Endodermal cell (in vitro differentiated cells): ENCODE results near the gene TMEM204. TPM values are rescaled to one million over a fixed set of nuclear protein-coding genes. Genes with fewer than 3 reads are reported as not detected.

Source experiments
- DNase-seq: peaks from one replicate; pipeline ENCODE4 v3.0.0-alpha.2; 2017
- H3K27ac ChIP-seq: 2 replicates; pipeline ENCODE4 v1.5.1; 2013; ENCODE audit warnings: mild to moderate bottlenecking, low read depth, low read length, moderate library complexity
- H3K27me3 ChIP-seq: 2 replicates; pipeline ENCODE4 v1.6.1; 2013; ENCODE audit warnings: mild to moderate bottlenecking, low read length, moderate library complexity; ENCODE audit not compliant: insufficient read depth, control insufficient read depth, poor library complexity, severe bottlenecking
- H3K36me3 ChIP-seq: 2 replicates; pipeline ENCODE4 v1.7.0; 2013; ENCODE audit warnings: mild to moderate bottlenecking, low read length, moderate library complexity; ENCODE audit not compliant: control insufficient read depth, insufficient read depth
- H3K4me1 ChIP-seq: one replicate; pipeline ENCODE4 v1.7.0; 2013; ENCODE audit warnings: low read length; ENCODE audit not compliant: control insufficient read depth, insufficient read depth
- H3K4me3 ChIP-seq: 2 replicates; pipeline ENCODE4 v1.5.1; 2013; ENCODE audit warnings: mild to moderate bottlenecking, low read length, moderate library complexity
- H3K9ac ChIP-seq: 2 replicates; pipeline ENCODE4 v1.6.1; 2013; ENCODE audit warnings: mild to moderate bottlenecking, low read length, moderate library complexity; ENCODE audit not compliant: poor library complexity, severe bottlenecking; ENCODE audit errors: extremely low read depth
- H3K9me3 ChIP-seq: 2 replicates; pipeline ENCODE4 v1.6.1; 2013; ENCODE audit warnings: mild to moderate bottlenecking, low read length, moderate library complexity; ENCODE audit not compliant: control insufficient read depth
- H3K27ac Mint-ChIP-seq: 2 replicates; pipeline ENCODE4 v1.8.0; 2020; ENCODE audit warnings: mixed read lengths
- H3K27me3 Mint-ChIP-seq: 2 replicates; pipeline ENCODE4 v1.8.0; 2021; ENCODE audit warnings: mild to moderate bottlenecking, mixed read lengths; ENCODE audit not compliant: insufficient read depth
- H3K36me3 Mint-ChIP-seq: 2 replicates; pipeline ENCODE4 v1.8.0; 2020; ENCODE audit warnings: low read depth, mixed read lengths
- H3K4me1 Mint-ChIP-seq: 2 replicates; pipeline ENCODE4 v1.8.0; 2020; ENCODE audit warnings: mixed read lengths
- H3K4me3 Mint-ChIP-seq: 2 replicates; pipeline ENCODE4 v1.8.0; 2020; ENCODE audit warnings: mild to moderate bottlenecking, moderate library complexity, mixed read lengths
- H3K9me3 Mint-ChIP-seq: 2 replicates; pipeline ENCODE4 v1.8.0; 2020; ENCODE audit warnings: mild to moderate bottlenecking, mixed read lengths
- CTCF ChIP-seq: fragments of 200-600 bp; sonication (generic); conservative IDR thresholded peaks from 2 replicates; pipeline ENCODE4 v1.5.0; 2021; ENCODE audit warnings: antibody characterized with exemption, mild to moderate bottlenecking
- WGBS, 2 experiments: methylation state at CpG; one replicate each; pipeline versions ENCODE4 v1.1.5 to v1.1.7; 2013; ENCODE audit warnings: missing lambda C conversion rate in 2 of 2, mixed read lengths in 1 of 2; ENCODE audit not compliant: insufficient coverage in 1 of 2, insufficient read length in 1 of 2; 5-methylcytosine and 5-hydroxymethylcytosine counted together
- total RNA-seq, 2 donors: library from RNA; stranded (reverse); fragmentation: NEBNext Ultra II Directional in 1 of 2; extraction: Animal tissue kit (Norgen Biotek cat#: 25700) in 1 of 2; gene quantifications; 2 replicates in 1 of 2; 3 replicates in 1 of 2; pipeline ENCODE4 v1.2.1, GENCODE V29; 2021

TMEM204 gene
- total RNA-seq, 2 donors from 2014 or later = not detected

GRCh38 chr16:1505912-1506311 lies 27.6 kb upstream of the TMEM204 start:
- Histone ChIP-seq H3K36me3 (peaks cover 18% of the 10 kb centered on the region), H3K9me3 (no peaks in the 10 kb centered on the region), H3K4me1 (no peaks in the 10 kb centered on the region), H3K9ac (no peak overlapping the region), H3K27me3 (no peaks in the 10 kb centered on the region), H3K4me3 (no peak overlapping the region), H3K27ac (no peak overlapping the region)
- peaks cover 32% of the 10 kb centered on the region for H3K36me3 Mint-ChIP-seq
- WGBS, 2 experiments = 90 to 97% methylated on average over 2 to 22 of the region's 22 CpGs
- H3K4me3 Mint-ChIP-seq = no peak overlapping the region
- DNase-seq = no peak
- H3K9me3 Mint-ChIP-seq = no peaks in the 10 kb centered on the region
- no peaks in the 10 kb centered on the region for H3K27me3 Mint-ChIP-seq
- H3K4me1 Mint-ChIP-seq = no peaks in the 10 kb centered on the region
- H3K27ac Mint-ChIP-seq = no peak overlapping the region
- TF ChIP-seq CTCF = no peak

- Mint-ChIP-seq H3K4me3 (no peak overlapping the region), H3K36me3 (peaks cover 37% of the 10 kb centered on the region), H3K9me3 (no peaks in the 10 kb centered on the region), H3K27ac (no peak overlapping the region), H3K27me3 (no peaks in the 10 kb centered on the region), H3K4me1 (no peaks in the 10 kb centered on the region)
- Histone ChIP-seq H3K27me3 (no peaks in the 10 kb centered on the region), H3K4me3 (no peak overlapping the region), H3K9ac (no peak overlapping the region), H3K4me1 (no peaks in the 10 kb centered on the region), H3K9me3 (no peaks in the 10 kb centered on the region), H3K27ac (no peak overlapping the region), H3K36me3 (peaks cover 12% of the 10 kb centered on the region)
- DNase-seq = no peak
- WGBS, 2 experiments = 95 to 99% methylated on average over 18 to 37 of the region's 37 CpGs
- no peak for TF ChIP-seq CTCF
Observed at GRCh38 chr16:1506494-1507213, 26.8 kb upstream of the TMEM204 start.

GRCh38 chr16:1508494-1509187 lies 24.8 kb upstream of the TMEM204 start:
- Histone ChIP-seq H3K27me3 (no peaks in the 10 kb centered on the region), H3K9ac (no peak overlapping the region), H3K36me3 (peaks cover 1% of the 10 kb centered on the region), H3K4me3 (no peak overlapping the region), H3K9me3 (no peaks in the 10 kb centered on the region), H3K27ac (no peak overlapping the region), H3K4me1 (no peaks in the 10 kb centered on the region)
- 91 to 94% methylated on average over 14 to 24 of the region's 24 CpGs for whole genome bisulfite sequencing, 2 experiments
- Mint-ChIP-seq H3K9me3 (peaks cover 2% of the 10 kb centered on the region), H3K4me1 (no peaks in the 10 kb centered on the region), H3K27ac (no peak overlapping the region), H3K27me3 (no peaks in the 10 kb centered on the region), H3K36me3 (peaks cover 38% of the 10 kb centered on the region), H3K4me3 (no peak overlapping the region)
- TF ChIP-seq CTCF = no peak
- no peak for DNase-seq
